ENCODE results near the gene ZNF827. TPM values are rescaled to one million over a fixed set of nuclear protein-coding genes. Genes with fewer than 3 reads are reported as not detected.

Gene ZNF827
- total RNA-seq, 1 experiment from 2014 or later: 6.3 TPM

GRCh38 chr4:145881576-145881975 is 57.0 kb downstream of the ZNF827 start:
- intact Hi-C loops (cut with micrococcal nuclease; ENCODE audit: unreplicated experiment): no loop called here
- CTCF ChIA-PET: no interaction called here

GRCh38 chr4:145880355-145880960 is 58.2 kb downstream of the ZNF827 start:
- TF ChIP-seq POLR2AphosphoS5 (IDR thresholded peaks at IDR 0.05; ENCODE audit: low read depth, low read length) (no peak), CTCF (IDR thresholded peaks at IDR 0.05) (no peak), SIN3A (IDR thresholded peaks at IDR 0.05; ENCODE audit: borderline replicate concordance, insufficient read depth, low read depth, low read length) (no peak), REST (IDR thresholded peaks at IDR 0.05; ENCODE audit: insufficient read depth in 1 of 2, low read depth in 2 of 2, low read length in 1 of 2) (no peak), TCF7L2 (IDR thresholded peaks at IDR 0.05; ENCODE audit: low read depth, low read length) (no peak)
- Histone ChIP-seq H3K27me3 (ENCODE audit: control insufficient read depth, insufficient read depth, low read length) (no peaks in the 10 kb centered on the region), H3K4me1 (ENCODE audit: control insufficient read depth, insufficient read depth, low read length) (no peaks in the 10 kb centered on the region), H3K27ac (ENCODE audit: low read length) (no peak overlapping the region), H3K9me3 (ENCODE audit: control insufficient read depth, insufficient read depth, low read depth, low read length) (no peaks in the 10 kb centered on the region), H3K36me3 (ENCODE audit: control insufficient read depth, insufficient read depth, low read length) (no peaks in the 10 kb centered on the region), H3K4me3 (ENCODE audit: low read depth in 2 of 2, low read length in 2 of 2) (no peak overlapping the region)
- in situ Hi-C loops (cut with HindIII; ENCODE audit: low pct_unique_long_range_greater_than_20kb, low sequenced_read_pairs) (no loop called here), intact Hi-C loops (cut with micrococcal nuclease; ENCODE audit: unreplicated experiment) (no loop called here)
- no peak for DNase-seq (ENCODE audit: low read depth, low spot score)
- ChIA-PET CTCF (no interaction called here), POLR2A (no interaction called here)
- ATAC-seq: no peak
- BruUV-seq (replicated peaks): no TSS peak

More at GRCh38 chr4:145881576-145881975, 57.0 kb downstream of the ZNF827 start:
- no peaks in the 10 kb centered on the region for H3K9me3 ChIP-seq (ENCODE audit: control insufficient read depth, insufficient read depth, low read depth, low read length)
- DNase-seq (ENCODE audit: low read depth, low spot score) (no peak), ATAC-seq (no peak)
- POLR2A ChIA-PET: no interaction called here
- H3K27me3 ChIP-seq (ENCODE audit: control insufficient read depth, insufficient read depth, low read length): no peaks in the 10 kb centered on the region
- no peak overlapping the region for H3K27ac ChIP-seq (ENCODE audit: low read length)
- H3K4me1 ChIP-seq (ENCODE audit: control insufficient read depth, insufficient read depth, low read length): no peaks in the 10 kb centered on the region
- in situ Hi-C loops (cut with HindIII; ENCODE audit: low pct_unique_long_range_greater_than_20kb, low sequenced_read_pairs): no loop called here
- H3K36me3 ChIP-seq (ENCODE audit: control insufficient read depth, insufficient read depth, low read length): no peaks in the 10 kb centered on the region
- H3K4me3 ChIP-seq (ENCODE audit: low read depth in 2 of 2, low read length in 2 of 2): no peak overlapping the region
- BruUV-seq (replicated peaks): no TSS peak
- TF ChIP-seq POLR2AphosphoS5 (IDR thresholded peaks at IDR 0.05; ENCODE audit: low read depth, low read length) (no peak), CTCF (IDR thresholded peaks at IDR 0.05) (no peak), REST (IDR thresholded peaks at IDR 0.05; ENCODE audit: insufficient read depth in 1 of 2, low read depth in 2 of 2, low read length in 1 of 2) (no peak), SIN3A (IDR thresholded peaks at IDR 0.05; ENCODE audit: borderline replicate concordance, insufficient read depth, low read depth, low read length) (no peak), TCF7L2 (IDR thresholded peaks at IDR 0.05; ENCODE audit: low read depth, low read length) (no peak)
